Astrocyte (in vitro differentiated cells and primary cell): ENCODE results near the gene TRAF3IP3. TPM values are rescaled to one million over a fixed set of nuclear protein-coding genes. Genes with fewer than 3 reads are reported as not detected.

Experiments
- DNase-seq: peaks from one replicate; pipeline ENCODE4 v3.0.0-alpha.2; 2010; ENCODE audit warnings: low read depth
- FAIRE-seq: peaks from 2 replicates; lab custom pipeline; 2011; peaks lifted over from hg19 to GRCh38; lab: Jason Lieb, UNC
- H2AFZ ChIP-seq: 2 replicates; pipeline ENCODE4 v1.6.0; 2012; ENCODE audit warnings: low read depth, low read length, inconsistent platforms
- H3K27ac ChIP-seq: 2 replicates; pipeline ENCODE4 v1.5.1; 2011; ENCODE audit warnings: low read depth, low read length, inconsistent platforms
- H3K27me3 ChIP-seq: 2 replicates; pipeline ENCODE4 v1.6.0; 2011; ENCODE audit warnings: low read length, inconsistent platforms; ENCODE audit not compliant: insufficient read depth
- H3K36me3 ChIP-seq: 2 replicates; pipeline ENCODE4 v1.5.1; 2011; ENCODE audit warnings: low read length, inconsistent platforms; ENCODE audit not compliant: insufficient read depth
- H3K4me1 ChIP-seq: 2 replicates; pipeline ENCODE4 v1.5.1; 2011; ENCODE audit warnings: low read length, inconsistent platforms; ENCODE audit not compliant: insufficient read depth
- H3K4me2 ChIP-seq: 2 replicates; pipeline ENCODE4 v1.6.0; 2012; ENCODE audit warnings: low read length, inconsistent platforms
- H3K4me3 ChIP-seq: 2 replicates; pipeline ENCODE4 v1.5.1; 2011; ENCODE audit warnings: low read depth, mild to moderate bottlenecking, low read length, inconsistent platforms; ENCODE audit not compliant: insufficient read depth
- H3K79me2 ChIP-seq: 2 replicates; pipeline ENCODE4 v1.6.0; 2012; ENCODE audit warnings: mild to moderate bottlenecking, low read length, inconsistent platforms; ENCODE audit not compliant: insufficient read depth
- H3K9ac ChIP-seq: 2 replicates; pipeline ENCODE4 v1.6.0; 2012; ENCODE audit warnings: mild to moderate bottlenecking, low read length, inconsistent platforms
- H3K9me3 ChIP-seq: 2 replicates; pipeline ENCODE4 v1.5.1; 2012; ENCODE audit warnings: low read depth, mild to moderate bottlenecking, low read length, inconsistent platforms; ENCODE audit not compliant: insufficient read depth
- H4K20me1 ChIP-seq: 2 replicates; pipeline ENCODE4 v1.6.0; 2012; ENCODE audit warnings: low read length, inconsistent platforms; ENCODE audit not compliant: insufficient read depth
- H3K27ac Mint-ChIP-seq: one replicate; pipeline ENCODE4 v1.8.0; 2021; ENCODE audit warnings: mild to moderate bottlenecking, mixed read lengths; ENCODE audit not compliant: unreplicated experiment
- H3K27me3 Mint-ChIP-seq: one replicate; pipeline ENCODE4 v1.8.0; 2021; ENCODE audit warnings: low read depth, mixed read lengths; ENCODE audit not compliant: unreplicated experiment
- H3K36me3 Mint-ChIP-seq: one replicate; pipeline ENCODE4 v1.8.0; 2021; ENCODE audit warnings: low read depth, mixed read lengths; ENCODE audit not compliant: unreplicated experiment
- H3K4me1 Mint-ChIP-seq: one replicate; pipeline ENCODE4 v1.8.0; 2021; ENCODE audit warnings: low read depth, mixed read lengths; ENCODE audit not compliant: unreplicated experiment
- H3K4me3 Mint-ChIP-seq: one replicate; pipeline ENCODE4 v1.8.0; 2021; ENCODE audit warnings: mild to moderate bottlenecking, moderate library complexity, mixed read lengths; ENCODE audit not compliant: unreplicated experiment
- H3K9me3 Mint-ChIP-seq: one replicate; pipeline ENCODE4 v1.8.0; 2021; ENCODE audit warnings: mild to moderate bottlenecking, mixed read lengths; ENCODE audit not compliant: unreplicated experiment
- CTCF ChIP-seq: IDR thresholded peaks from 2 replicates; pipeline ENCODE4 v1.5.1; 2011; ENCODE audit warnings: low read depth, mild to moderate bottlenecking, inconsistent platforms, low read length, moderate library complexity; ENCODE audit not compliant: insufficient read depth
- EZH2 ChIP-seq: IDR thresholded peaks from 2 replicates; pipeline ENCODE4 v1.6.1; 2012; ENCODE audit warnings: mild to moderate bottlenecking, low read length, inconsistent platforms; ENCODE audit not compliant: insufficient read depth
- total RNA-seq: library from RNA; stranded (reverse); gene quantifications from 2 replicates; pipeline ENCODE4 v1.2.1, GENCODE V29; 2021

The TRAF3IP3 gene
- total RNA-seq, 1 donor from 2014 or later, result not detected

- H3K9me3 Mint-ChIP-seq, result no peaks in the 10 kb centered on the region
- H3K36me3 Mint-ChIP-seq, result no peaks in the 10 kb centered on the region
- DNase-seq, result no peak
Measured at GRCh38 chr1:209774592-209774991, 18.7 kb downstream of the TRAF3IP3 start.

GRCh38 chr1:209775678-209776077 is 19.8 kb downstream of the TRAF3IP3 start:
- Histone ChIP-seq H3K27ac (no peak overlapping the region), H2AFZ (no peak overlapping the region), H3K4me2 (no peak overlapping the region), H3K79me2 (no peaks in the 10 kb centered on the region), H4K20me1 (no peaks in the 10 kb centered on the region), H3K36me3 (no peaks in the 10 kb centered on the region), H3K4me1 (no peaks in the 10 kb centered on the region), H3K4me3 (no peak overlapping the region), H3K27me3 (no peaks in the 10 kb centered on the region), H3K9me3 (no peaks in the 10 kb centered on the region), H3K9ac (no peak overlapping the region)
- Mint-ChIP-seq H3K4me3 (no peak overlapping the region), H3K9me3 (no peaks in the 10 kb centered on the region), H3K36me3 (no peaks in the 10 kb centered on the region), H3K27ac (no peak overlapping the region), H3K4me1 (no peaks in the 10 kb centered on the region), H3K27me3 (peaks cover 2% of the 10 kb centered on the region)
- no peak for TF ChIP-seq CTCF
- no peak for TF ChIP-seq EZH2
- FAIRE-seq (no peak), DNase-seq (no peak)

More at GRCh38 chr1:209774592-209774991, 18.7 kb downstream of the TRAF3IP3 start:
- Mint-ChIP-seq H3K27ac (no peak overlapping the region), H3K4me1 (peaks cover under 1% of the 10 kb centered on the region), H3K4me3 (no peak overlapping the region), H3K27me3 (peaks cover 2% of the 10 kb centered on the region)
- Histone ChIP-seq H3K4me3 (no peak overlapping the region), H3K9me3 (no peaks in the 10 kb centered on the region), H3K79me2 (no peaks in the 10 kb centered on the region), H3K27ac (no peak overlapping the region), H3K4me2 (no peak overlapping the region), H3K9ac (no peak overlapping the region), H3K27me3 (no peaks in the 10 kb centered on the region), H3K4me1 (peaks cover 8% of the 10 kb centered on the region), H3K36me3 (no peaks in the 10 kb centered on the region), H2AFZ (no peak overlapping the region), H4K20me1 (no peaks in the 10 kb centered on the region)
- TF ChIP-seq CTCF, result no peak
- FAIRE-seq, result no peak

- Mint-ChIP-seq H3K27ac (no peak overlapping the region), H3K4me1 (no peaks in the 10 kb centered on the region), H3K4me3 (no peak overlapping the region), H3K9me3 (no peaks in the 10 kb centered on the region), H3K27me3 (peaks cover 2% of the 10 kb centered on the region), H3K36me3 (no peaks in the 10 kb centered on the region)
- Histone ChIP-seq H3K9ac (no peak overlapping the region), H3K79me2 (no peaks in the 10 kb centered on the region), H3K36me3 (no peaks in the 10 kb centered on the region), H3K27ac (no peak overlapping the region), H3K4me1 (no peaks in the 10 kb centered on the region), H3K9me3 (no peaks in the 10 kb centered on the region), H3K4me3 (no peak overlapping the region), H3K4me2 (no peak overlapping the region), H2AFZ (no peak overlapping the region), H3K27me3 (no peaks in the 10 kb centered on the region), H4K20me1 (no peaks in the 10 kb centered on the region)
- TF ChIP-seq EZH2, result no peak
- TF ChIP-seq CTCF, result no peak
- FAIRE-seq, result no peak
- DNase-seq, result no peak
Measured at GRCh38 chr1:209777587-209777986, 21.7 kb downstream of the TRAF3IP3 start.
